ENCODE results near the gene WASF2. TPM values are rescaled to one million over a fixed set of nuclear protein-coding genes. Genes with fewer than 3 reads are reported as not detected.

Gene WASF2
- total RNA-seq, 5 donors from 2014 or later (not counting 1 experiment from before 2014, with no cell fraction given) = 145 to 161 (median 156) TPM

- Mint-ChIP-seq H3K4me3 (peak overlapping the region; percentile 85 to 87 (median 86)), H3K27ac (peak overlapping the region; percentile 14 to 82), H3K4me1 (peaks cover 42 to 49% (median 46%) of the 10 kb centered on the region in 3 donors), H3K9me3 (no peaks in the 10 kb centered on the region), H3K27me3 (no peaks in the 10 kb centered on the region), H3K36me3 (no peaks in the 10 kb centered on the region)
- DNase-seq (no peak), ATAC-seq (replicated peaks in 1 of 4) (no peak)
- WGBS (ENCODE audit: insufficient coverage) = 83% methylated on average over 8 of the region's 11 CpGs
- no peak overlapping the region for H3K27ac ChIP-seq (ENCODE audit: low read length)
- peak overlapping the region in 1 of 2 donors; percentile 53 for H3K4me3 ChIP-seq (ENCODE audit: control insufficient read depth in 1 of 2, extremely low read depth in 1 of 2, low read length in 1 of 2)
- CTCF ChIA-PET = interaction anchor here in 1 of 2 donors (1.0 to 1.8 kb wide), 3 partner anchors 8 to 23 kb away, joined by 3 to 9 read pairs (median 4); no protein-coding TSS in a partner anchor
- H3K9me3 ChIP-seq = no peaks in the 10 kb centered on the region
- no peaks in the 10 kb centered on the region for H3K36me3 ChIP-seq (ENCODE audit: control insufficient read depth in 2 of 2, extremely low read depth in 1 of 2, insufficient read depth in 1 of 2, low read length in 1 of 2)
- H3K27me3 ChIP-seq (replicated peaks in 1 of 2; ENCODE audit: control insufficient read depth in 2 of 2, extremely low read depth in 1 of 2, insufficient read depth in 2 of 2, low read length in 1 of 2) = peaks cover 0 to 11% of the 10 kb centered on the region in 2 experiments
- POLR2A ChIA-PET = interaction anchor here in 1 of 2 donors (0.5 kb wide), 1 partner anchor 241 kb away, joined by 4 read pairs; no protein-coding TSS in a partner anchor
- H3K4me1 ChIP-seq (ENCODE audit: control insufficient read depth in 1 of 2, extremely low read depth in 1 of 2, insufficient read depth in 2 of 2, low read length in 2 of 2) = peaks cover 17 to 47% of the 10 kb centered on the region in 2 experiments
These were observed 125.1 kb downstream of the WASF2 start for GRCh38 chr1:27364696-27365371.

- CTCF ChIA-PET = no interaction called here
- Mint-ChIP-seq H3K27me3 (no peaks in the 10 kb centered on the region), H3K4me1 (peaks cover 44 to 49% (median 46%) of the 10 kb centered on the region in 3 donors), H3K36me3 (no peaks in the 10 kb centered on the region), H3K27ac (peak overlapping the region in 1 of 2 donors; percentile 44), H3K9me3 (no peaks in the 10 kb centered on the region), H3K4me3 (peak overlapping the region in 2 of 3 donors; percentile 6 to 61)
- Histone ChIP-seq H3K9me3 (no peaks in the 10 kb centered on the region), H3K4me3 (ENCODE audit: control insufficient read depth in 1 of 2, extremely low read depth in 1 of 2, low read length in 1 of 2) (no peak overlapping the region), H3K27me3 (replicated peaks in 1 of 2; ENCODE audit: control insufficient read depth in 2 of 2, extremely low read depth in 1 of 2, insufficient read depth in 2 of 2, low read length in 1 of 2) (peaks cover 0 to 7% of the 10 kb centered on the region in 2 experiments), H3K36me3 (ENCODE audit: control insufficient read depth in 2 of 2, extremely low read depth in 1 of 2, insufficient read depth in 1 of 2, low read length in 1 of 2) (no peaks in the 10 kb centered on the region), H3K4me1 (ENCODE audit: control insufficient read depth in 1 of 2, extremely low read depth in 1 of 2, insufficient read depth in 2 of 2, low read length in 2 of 2) (peaks cover 13 to 47% of the 10 kb centered on the region in 2 experiments), H3K27ac (ENCODE audit: low read length) (no peak overlapping the region)
- no peak for DNase-seq
- WGBS (ENCODE audit: insufficient coverage) = 97% methylated on average over 13 of the region's 26 CpGs
- POLR2A ChIA-PET = no interaction called here
- no peak for ATAC-seq (replicated peaks in 1 of 4)
These were observed 125.9 kb downstream of the WASF2 start for GRCh38 chr1:27363766-27364695.

- Histone ChIP-seq H3K36me3 (ENCODE audit: control insufficient read depth in 2 of 2, extremely low read depth in 1 of 2, insufficient read depth in 1 of 2, low read length in 1 of 2) (no peaks in the 10 kb centered on the region), H3K4me1 (ENCODE audit: control insufficient read depth in 1 of 2, extremely low read depth in 1 of 2, insufficient read depth in 2 of 2, low read length in 2 of 2) (peaks cover 13 to 62% of the 10 kb centered on the region in 2 experiments), H3K27ac (ENCODE audit: low read length) (no peak overlapping the region), H3K4me3 (ENCODE audit: control insufficient read depth in 1 of 2, extremely low read depth in 1 of 2, low read length in 1 of 2) (no peak overlapping the region), H3K9me3 (no peaks in the 10 kb centered on the region), H3K27me3 (replicated peaks in 1 of 2; ENCODE audit: control insufficient read depth in 2 of 2, extremely low read depth in 1 of 2, insufficient read depth in 2 of 2, low read length in 1 of 2) (peaks cover 0 to under 1% of the 10 kb centered on the region in 2 experiments)
- ATAC-seq (replicated peaks in 1 of 4) = no peak
- CTCF ChIA-PET = interaction anchor here in 1 of 2 donors (1.0 kb wide), 1 partner anchor 33 kb away, joined by 3 read pairs; no protein-coding TSS in a partner anchor
- H3K4me3 Mint-ChIP-seq = peak overlapping the region in 2 of 3 donors; percentile 37 to 75
- DNase-seq = no peak
- no peaks in the 10 kb centered on the region for H3K36me3 Mint-ChIP-seq
- H3K9me3 Mint-ChIP-seq = no peaks in the 10 kb centered on the region
- no peak overlapping the region for H3K27ac Mint-ChIP-seq
- H3K27me3 Mint-ChIP-seq = no peaks in the 10 kb centered on the region
- peaks cover 46 to 55% (median 48%) of the 10 kb centered on the region in 3 donors for H3K4me1 Mint-ChIP-seq
- POLR2A ChIA-PET = interaction anchor here in 1 of 2 donors (0.6 to 1.1 kb wide), 2 partner anchors 13 to 897 kb away, joined by 3 read pairs; no protein-coding TSS in a partner anchor
- 87% methylated on average over 4 of the region's 8 CpGs for WGBS (ENCODE audit: insufficient coverage)
These were observed 128.4 kb downstream of the WASF2 start for GRCh38 chr1:27361553-27361952.

GRCh38 chr1:27361044-27361402 lies 128.9 kb downstream of the WASF2 start:
- CTCF ChIA-PET = no interaction called here
- Mint-ChIP-seq H3K9me3 (no peaks in the 10 kb centered on the region), H3K4me3 (peak overlapping the region; percentile 65 to 75 (median 67)), H3K36me3 (no peaks in the 10 kb centered on the region), H3K27me3 (no peaks in the 10 kb centered on the region), H3K27ac (no peak overlapping the region), H3K4me1 (peaks cover 46 to 60% (median 52%) of the 10 kb centered on the region in 3 donors)
- Histone ChIP-seq H3K9me3 (no peaks in the 10 kb centered on the region), H3K36me3 (ENCODE audit: control insufficient read depth in 2 of 2, extremely low read depth in 1 of 2, insufficient read depth in 1 of 2, low read length in 1 of 2) (no peaks in the 10 kb centered on the region), H3K27me3 (replicated peaks in 1 of 2; ENCODE audit: control insufficient read depth in 2 of 2, extremely low read depth in 1 of 2, insufficient read depth in 2 of 2, low read length in 1 of 2) (no peaks in the 10 kb centered on the region), H3K27ac (ENCODE audit: low read length) (no peak overlapping the region), H3K4me1 (ENCODE audit: control insufficient read depth in 1 of 2, extremely low read depth in 1 of 2, insufficient read depth in 2 of 2, low read length in 2 of 2) (peaks cover 13 to 66% of the 10 kb centered on the region in 2 experiments), H3K4me3 (ENCODE audit: control insufficient read depth in 1 of 2, extremely low read depth in 1 of 2, low read length in 1 of 2) (no peak overlapping the region)
- WGBS (ENCODE audit: insufficient coverage) = 91% methylated on average over 12 of the region's 21 CpGs
- POLR2A ChIA-PET = interaction anchor here in 1 of 2 donors (0.6 kb wide), 1 partner anchor 897 kb away, joined by 3 read pairs; no protein-coding TSS in a partner anchor
- no peak for DNase-seq
- ATAC-seq (replicated peaks in 1 of 4) = no peak

GRCh38 chr1:27360159-27361043 lies 129.6 kb downstream of the WASF2 start:
- H3K4me3 ChIP-seq (ENCODE audit: control insufficient read depth in 1 of 2, extremely low read depth in 1 of 2, low read length in 1 of 2) = peak overlapping the region; percentile 39 to 45
- 19% methylated on average over 49 of the region's 71 CpGs for WGBS (ENCODE audit: insufficient coverage)
- Mint-ChIP-seq H3K9me3 (no peaks in the 10 kb centered on the region), H3K36me3 (no peaks in the 10 kb centered on the region), H3K27ac (peak overlapping the region; percentile 71 to 85), H3K4me1 (peaks cover 44 to 61% (median 56%) of the 10 kb centered on the region in 3 donors), H3K27me3 (no peaks in the 10 kb centered on the region), H3K4me3 (peak overlapping the region; percentile 65 to 75 (median 67))
- H3K27ac ChIP-seq (ENCODE audit: low read length) = no peak overlapping the region
- H3K27me3 ChIP-seq (replicated peaks in 1 of 2; ENCODE audit: control insufficient read depth in 2 of 2, extremely low read depth in 1 of 2, insufficient read depth in 2 of 2, low read length in 1 of 2) = no peaks in the 10 kb centered on the region
- CTCF ChIA-PET = interaction anchor here in 1 of 2 donors (0.6 kb wide), 1 partner anchor 240 kb away, joined by 9 read pairs; no protein-coding TSS in a partner anchor
- ATAC-seq (replicated peaks in 1 of 4) = peak in 3 of 4 experiments; percentile 10 to 33 (median 28)
- H3K36me3 ChIP-seq (ENCODE audit: control insufficient read depth in 2 of 2, extremely low read depth in 1 of 2, insufficient read depth in 1 of 2, low read length in 1 of 2) = no peaks in the 10 kb centered on the region
- peaks cover 13 to 66% of the 10 kb centered on the region in 2 experiments for H3K4me1 ChIP-seq (ENCODE audit: control insufficient read depth in 1 of 2, extremely low read depth in 1 of 2, insufficient read depth in 2 of 2, low read length in 2 of 2)
- H3K9me3 ChIP-seq = no peaks in the 10 kb centered on the region
- peak in 14 of 35 experiments; percentile 24 to 64 (median 39) for DNase-seq
- POLR2A ChIA-PET = no interaction called here
